PC-3 (cell line): Measurements from ENCODE around the gene EPB41L2. TPM values are rescaled to one million over a fixed set of nuclear protein-coding genes. Genes with fewer than 3 reads are reported as not detected.

ENCODE experiments used
- ATAC-seq: fragments of 200-7000 bp; cut with Tn5 transposase; 2 replicates; pipeline ENCODE4 v1.9.1; 2020; ENCODE audit warnings: mild to moderate bottlenecking, moderate library complexity
- BruUV-seq: library from RNA; stranded (reverse); fragments of 400-500 nt; replicated peaks from 2 replicates; lab custom pipeline; 2021; lab: Mats Ljungman, UMichigan
- CTCF ChIA-PET: fragments of 300-600 bp; sonication (Branson Sonifier 250); formaldehyde crosslinking; loops from one replicate; lab custom pipeline; 2022; ENCODE audit warnings: antibody characterized with exemption; lab: Charles Lee
- POLR2A ChIA-PET: fragments of 300-600 bp; sonication (Branson Sonifier 250); formaldehyde crosslinking; loops from one replicate; lab custom pipeline; 2022; ENCODE audit warnings: antibody characterized with exemption; ENCODE audit not compliant: unreplicated experiment; lab: Charles Lee
- DNase-seq: peaks from one replicate; pipeline ENCODE4 v3.0.0-alpha.2; 2015
- H2AFZ ChIP-seq: fragments of 300-600 bp; sonication (generic); 2 replicates; pipeline ENCODE4 v1.6.0; 2016; ENCODE audit warnings: antibody characterized with exemption, low read length
- H3F3A ChIP-seq: fragments of 300-600 bp; sonication (generic); one replicate; pipeline ENCODE4 v1.6.0; 2017; ENCODE audit warnings: antibody characterized with exemption, low read length, control low read depth, mild to moderate bottlenecking; ENCODE audit not compliant: unreplicated experiment
- H3K27ac ChIP-seq: fragments of 300-600 bp; sonication (generic); 2 replicates; pipeline ENCODE4 v1.5.1; 2016; ENCODE audit warnings: mild to moderate bottlenecking, low read length
- H3K27me3 ChIP-seq: fragments of 300-600 bp; sonication (generic); 2 replicates; pipeline ENCODE4 v1.6.1; 2016; ENCODE audit warnings: low read length, mixed read lengths
- H3K36me3 ChIP-seq: fragments of 300-600 bp; sonication (generic); 2 replicates; pipeline ENCODE4 v1.6.1; 2016; ENCODE audit warnings: low read depth, mixed run types, low read length, mixed read lengths
- H3K4me1 ChIP-seq: fragments of 300-600 bp; sonication (generic); 2 replicates; pipeline ENCODE4 v1.5.1; 2016; ENCODE audit warnings: low read length; ENCODE audit not compliant: insufficient read depth
- H3K4me2 ChIP-seq: fragments of 300-600 bp; sonication (generic); 2 replicates; pipeline ENCODE4 v1.6.0; 2016; ENCODE audit warnings: low read length
- H3K4me3 ChIP-seq: fragments of 300-600 bp; sonication (generic); 2 replicates; pipeline ENCODE4 v1.5.1; 2016; ENCODE audit warnings: mild to moderate bottlenecking, low read length, mixed read lengths
- H3K79me2 ChIP-seq: fragments of 300-600 bp; sonication (generic); 2 replicates; pipeline ENCODE4 v1.6.1; 2017; ENCODE audit warnings: low read length, mixed read lengths
- H3K9ac ChIP-seq: fragments of 300-600 bp; sonication (generic); 2 replicates; pipeline ENCODE4 v1.6.0; 2016; ENCODE audit warnings: mild to moderate bottlenecking, low read length
- H3K9me2 ChIP-seq: fragments of 300-600 bp; sonication (generic); replicated peaks from 2 replicates; pipeline ENCODE4 v1.6.1; 2016; ENCODE audit warnings: mixed run types, low read length, mixed read lengths
- H3K9me3 ChIP-seq: fragments of 300-600 bp; sonication (generic); 2 replicates; pipeline ENCODE4 v1.6.1; 2016; ENCODE audit warnings: low read length, mixed read lengths
- H4K20me1 ChIP-seq: fragments of 300-600 bp; sonication (generic); 2 replicates; pipeline ENCODE4 v1.6.1; 2016; ENCODE audit warnings: low read length, mixed read lengths
- EZH2 ChIP-seq: fragments of 300-600 bp; sonication (generic); IDR thresholded peaks from one replicate; pipeline ENCODE4 v1.6.1; 2017; ENCODE audit warnings: antibody characterized with exemption, mild to moderate bottlenecking, low read length; ENCODE audit not compliant: unreplicated experiment
- EZH2phosphoT487 ChIP-seq: fragments of 300-600 bp; sonication (generic); IDR thresholded peaks from 2 replicates; pipeline ENCODE4 v1.6.1; 2018; ENCODE audit warnings: mild to moderate bottlenecking, antibody characterized with exemption, low read length, borderline replicate concordance
- intact Hi-C: fragments of 100-400 bp; cut with micrococcal nuclease; formaldehyde crosslinking; loops from 2 replicates; pipeline ENCODE4 v1.9.0; 2023
- total RNA-seq: library from RNA; depleted of rRNA; stranded (reverse); fragments of >200 nt; gene quantifications from 2 replicates; pipeline ENCODE4 v1.2.3, GENCODE V29; 2014
- TF ChIP-seq, protein P1 (sequence below): fragments of 300-600 bp; sonication (generic); conservative IDR thresholded peaks from 2 replicates; pipeline ENCODE4 v1.5.1; 2017; ENCODE audit warnings: antibody characterized with exemption, low read depth, mild to moderate bottlenecking, low read length

The EPB41L2 gene
- total RNA-seq, 1 experiment from 2014 or later = 26.9 TPM

DNA sequence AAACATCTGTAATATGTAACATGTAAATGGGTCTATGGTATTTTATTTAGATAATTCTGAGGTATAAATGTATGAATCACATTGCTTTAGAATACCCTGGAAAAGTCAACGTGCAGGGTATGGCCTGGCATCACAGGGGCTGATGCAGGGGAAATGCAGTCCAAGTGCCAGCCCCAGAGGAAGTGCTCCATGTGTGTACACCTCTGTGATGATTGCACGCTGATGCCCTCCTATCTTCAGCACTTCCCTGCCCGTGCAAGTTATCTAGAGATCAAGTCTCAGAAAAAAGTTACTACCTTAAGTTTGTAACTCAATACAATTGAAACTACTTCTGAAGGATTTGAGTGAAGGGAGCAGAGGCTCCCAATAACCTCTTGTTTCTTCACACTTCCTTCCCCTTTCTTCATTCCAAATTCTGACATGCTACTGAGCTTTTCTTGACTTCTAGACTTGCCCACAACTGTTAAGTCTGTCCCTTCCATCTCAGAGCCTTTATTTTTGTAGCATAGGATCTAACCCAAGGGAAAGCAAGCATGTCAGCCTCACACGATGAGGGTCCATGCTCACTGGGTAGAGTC lies 233.6 kb downstream of the EPB41L2 start:
- no peaks in the 10 kb centered on the region for H3K36me3 ChIP-seq
- DNase-seq (no peak), ATAC-seq (no peak)
- no peak overlapping the region for H3K4me3 ChIP-seq
- BruUV-seq = no TSS peak
- H3K27me3 ChIP-seq = no peaks in the 10 kb centered on the region
- intact Hi-C loops = no loop called here
- no peaks in the 10 kb centered on the region for H3K79me2 ChIP-seq
- H2AFZ ChIP-seq = no peak overlapping the region
- H3K4me1 ChIP-seq = no peaks in the 10 kb centered on the region
- no peak overlapping the region for H3K9ac ChIP-seq
- H3K9me2 ChIP-seq = no peaks in the 10 kb centered on the region
- TF ChIP-seq, protein P1, sequence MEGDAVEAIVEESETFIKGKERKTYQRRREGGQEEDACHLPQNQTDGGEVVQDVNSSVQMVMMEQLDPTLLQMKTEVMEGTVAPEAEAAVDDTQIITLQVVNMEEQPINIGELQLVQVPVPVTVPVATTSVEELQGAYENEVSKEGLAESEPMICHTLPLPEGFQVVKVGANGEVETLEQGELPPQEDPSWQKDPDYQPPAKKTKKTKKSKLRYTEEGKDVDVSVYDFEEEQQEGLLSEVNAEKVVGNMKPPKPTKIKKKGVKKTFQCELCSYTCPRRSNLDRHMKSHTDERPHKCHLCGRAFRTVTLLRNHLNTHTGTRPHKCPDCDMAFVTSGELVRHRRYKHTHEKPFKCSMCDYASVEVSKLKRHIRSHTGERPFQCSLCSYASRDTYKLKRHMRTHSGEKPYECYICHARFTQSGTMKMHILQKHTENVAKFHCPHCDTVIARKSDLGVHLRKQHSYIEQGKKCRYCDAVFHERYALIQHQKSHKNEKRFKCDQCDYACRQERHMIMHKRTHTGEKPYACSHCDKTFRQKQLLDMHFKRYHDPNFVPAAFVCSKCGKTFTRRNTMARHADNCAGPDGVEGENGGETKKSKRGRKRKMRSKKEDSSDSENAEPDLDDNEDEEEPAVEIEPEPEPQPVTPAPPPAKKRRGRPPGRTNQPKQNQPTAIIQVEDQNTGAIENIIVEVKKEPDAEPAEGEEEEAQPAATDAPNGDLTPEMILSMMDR = no peak
- TF ChIP-seq EZH2phosphoT487 (no peak), EZH2 (no peak)
- no peak overlapping the region for H3K27ac ChIP-seq
- no peaks in the 10 kb centered on the region for H3K9me3 ChIP-seq
- no peak overlapping the region for H3K4me2 ChIP-seq
- no peaks in the 10 kb centered on the region for H3F3A ChIP-seq
- ChIA-PET POLR2A (no interaction called here), CTCF (no interaction called here)
- H4K20me1 ChIP-seq = no peaks in the 10 kb centered on the region

DNA sequence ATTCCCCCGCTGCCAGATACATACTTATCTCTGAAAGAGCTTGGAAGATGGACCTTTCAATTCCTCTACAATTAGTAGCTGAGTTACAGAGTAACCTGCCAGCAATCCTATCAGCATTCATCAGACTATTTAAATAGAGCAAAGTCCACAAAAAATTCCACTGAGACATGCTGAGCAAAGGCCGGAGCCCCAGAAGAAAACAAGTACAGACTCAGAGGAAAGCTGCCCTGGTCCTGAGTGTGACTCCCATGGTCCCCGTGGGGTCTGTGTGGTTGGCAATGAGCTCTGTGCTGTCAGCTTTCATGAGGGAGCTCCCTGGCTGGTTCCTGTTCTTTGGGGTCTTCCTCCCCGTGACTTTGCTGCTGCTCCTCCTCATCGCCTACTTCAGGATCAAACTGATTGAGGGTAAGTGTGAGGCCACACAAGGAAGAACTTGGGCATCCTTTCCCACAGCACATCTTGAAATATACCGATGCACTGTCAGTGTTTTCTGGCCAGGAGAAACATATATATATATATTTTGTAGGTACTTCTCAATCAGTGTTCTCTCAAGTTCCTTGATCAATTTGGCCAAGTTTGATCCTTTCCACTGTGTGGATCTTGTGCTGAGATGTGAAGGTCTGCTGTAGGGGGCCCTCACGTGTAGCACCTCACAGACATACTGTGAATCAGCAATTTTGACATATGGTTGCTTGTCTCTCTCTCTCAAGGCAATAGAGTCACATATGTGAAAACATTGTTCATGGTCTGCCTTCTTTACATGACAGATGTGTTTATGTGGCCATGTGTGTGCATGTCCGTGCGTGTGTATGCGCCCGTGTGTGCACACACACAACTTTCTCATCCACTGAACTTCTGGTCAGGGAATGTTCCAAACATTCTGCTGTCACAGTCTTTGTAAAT lies 235.5 kb downstream of the EPB41L2 start, which contains the start of gene SMLR1:
Gene SMLR1, plus strand, starts transcription at position 160 of the 903 bp plus-strand sequence. Its CDS starts 8 bp downstream, at position 168.
- H3F3A ChIP-seq = no peaks in the 10 kb centered on the region
- DNase-seq (no peak), ATAC-seq (no peak)
- no peaks in the 10 kb centered on the region for H3K36me3 ChIP-seq
- H3K9me2 ChIP-seq = no peaks in the 10 kb centered on the region
- H4K20me1 ChIP-seq = no peaks in the 10 kb centered on the region
- BruUV-seq = no TSS peak
- CTCF ChIA-PET = no interaction called here
- no peaks in the 10 kb centered on the region for H3K79me2 ChIP-seq
- H3K9me3 ChIP-seq = no peaks in the 10 kb centered on the region
- POLR2A ChIA-PET = no interaction called here
- no peak within 1 kb of the TSS for H3K9ac ChIP-seq
- H3K4me3 ChIP-seq = no peak within 1 kb of the TSS
- H3K27me3 ChIP-seq = no peaks in the 10 kb centered on the region
- TF ChIP-seq, protein P1 = no peak
- TF ChIP-seq EZH2phosphoT487 = no peak
- TF ChIP-seq EZH2 = no peak
- intact Hi-C loops = no loop called here
- H3K27ac ChIP-seq = no peak within 1 kb of the TSS
- H2AFZ ChIP-seq = no peak within 1 kb of the TSS
- no peaks in the 10 kb centered on the region for H3K4me1 ChIP-seq
- H3K4me2 ChIP-seq = no peak within 1 kb of the TSS
